ENCODE data around the gene PKP2. TPM values are rescaled to one million over a fixed set of nuclear protein-coding genes. Genes with fewer than 3 reads are reported as not detected.

Gene PKP2
- total RNA-seq (2021) = 18.2 and 18.4 TPM in 2 replicates
- long read RNA-seq, full-length matches to known transcripts = 199 of 226 reads
- long read RNA-seq, partial matches to known transcripts = 14 of 226 reads
- long read RNA-seq, other reads (novel, unspliced or antisense) = 13 of 226 reads

DNA sequence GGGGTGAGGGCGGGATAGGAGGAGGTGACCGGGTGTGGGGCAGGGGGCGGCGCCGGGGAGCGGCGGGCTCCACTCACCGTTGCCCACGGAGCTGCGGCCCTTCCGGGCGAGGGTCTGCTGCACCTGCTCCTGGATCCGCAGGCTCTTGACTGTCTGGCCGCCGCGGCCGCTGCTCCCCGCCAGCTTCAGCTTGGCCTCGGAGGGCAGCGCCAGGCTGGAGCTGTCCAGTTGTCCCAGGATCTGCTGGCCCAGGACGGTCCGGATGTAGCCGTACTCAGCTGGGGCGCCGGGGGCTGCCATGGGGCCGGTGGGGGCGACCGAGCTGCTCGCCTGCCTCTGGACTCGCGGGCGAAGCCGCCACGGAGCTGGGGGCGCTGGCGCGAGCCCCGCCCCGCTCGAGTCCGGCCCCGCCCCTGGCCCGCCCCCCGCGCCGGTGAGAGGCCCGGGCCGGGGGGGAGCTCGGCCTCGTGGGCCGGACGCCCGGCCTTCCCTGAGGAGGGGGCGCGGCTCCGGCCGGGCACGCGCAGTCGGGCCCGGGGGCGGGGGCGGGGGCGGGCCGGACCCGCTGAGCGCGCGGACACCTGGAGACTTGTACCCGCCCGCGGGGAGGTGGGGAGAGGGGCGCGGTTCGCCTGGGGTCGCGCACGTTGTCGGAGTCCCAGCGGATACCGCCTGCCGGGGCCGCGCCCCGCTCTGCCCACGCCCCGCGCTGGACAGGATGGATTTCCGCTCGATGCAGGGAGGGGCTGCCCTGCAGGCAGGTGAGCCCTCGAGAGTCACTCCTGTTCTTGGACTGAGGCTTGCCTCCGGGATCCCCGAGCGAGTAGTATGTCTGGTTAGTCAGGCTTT lies at the start of gene PKP2:
PKP2 (minus strand) TSS at position 346 of the 849 bp plus-strand sequence; CDS start at position 300, 46 bp downstream.
- Histone ChIP-seq H3K9ac (ENCODE audit: extremely low read depth, insufficient read length, low read length) (peak within 1 kb of the TSS; percentile 57), H3K27ac (ENCODE audit: insufficient read length, low read depth, low read length) (no peak within 1 kb of the TSS), H3K4me2 (ENCODE audit: insufficient read depth, insufficient read length, low read length) (peak within 1 kb of the TSS; percentile 57), H3K79me2 (ENCODE audit: insufficient read depth, low read length) (0 out of 2 replicates have a peak, but pooled peaks cover 2% of the 10 kb centered on the region), H3T11ph (ENCODE audit: low read length) (no peak within 1 kb of the TSS), H3K14ac (ENCODE audit: insufficient read depth, low read length) (no peak within 1 kb of the TSS), H3K9me3 (ENCODE audit: control insufficient read depth, low read depth, low read length) (no peaks in the 10 kb centered on the region), H3K23ac (ENCODE audit: insufficient read length, low read depth, low read length) (no peak within 1 kb of the TSS), H3K79me1 (ENCODE audit: insufficient read depth, low read depth, low read length, poor library complexity, severe bottlenecking) (no peaks in the 10 kb centered on the region), H2BK15ac (ENCODE audit: low read depth, low read length) (no peak within 1 kb of the TSS), H3K56ac (ENCODE audit: insufficient read length, low read depth, low read length) (no peak within 1 kb of the TSS), H3K4ac (ENCODE audit: low read depth, low read length) (no peak within 1 kb of the TSS), H2BK12ac (ENCODE audit: insufficient read length, low read depth, low read length) (no peak within 1 kb of the TSS), H2BK20ac (ENCODE audit: low read depth, low read length, poor library complexity, severe bottlenecking) (no peak within 1 kb of the TSS), H3K18ac (ENCODE audit: insufficient read length, low read depth, low read length) (no peak within 1 kb of the TSS), H3K4me1 (ENCODE audit: insufficient read depth, low read length) (peaks cover 9% of the 10 kb centered on the region; the same call in 1 of the 2 replicates), H3K23me2 (ENCODE audit: insufficient read length, low read depth, low read length, poor library complexity, severe bottlenecking) (peaks cover 6% of the 10 kb centered on the region), H3K27me3 (ENCODE audit: insufficient read depth, low read length) (no peaks in the 10 kb centered on the region), H4K5ac (ENCODE audit: insufficient read length, low read depth, low read length) (no peak within 1 kb of the TSS), H2BK120ac (ENCODE audit: low read depth, low read length, poor library complexity, severe bottlenecking) (no peak within 1 kb of the TSS), H4K8ac (replicated peaks; ENCODE audit: insufficient read length, low read depth, low read length) (no peak within 1 kb of the TSS), H4K20me1 (ENCODE audit: control insufficient read depth, insufficient read depth, insufficient read length) (no peaks in the 10 kb centered on the region), H2BK5ac (ENCODE audit: insufficient read length, low read length) (no peak within 1 kb of the TSS), H2AK5ac (ENCODE audit: insufficient read length, low read length) (no peak within 1 kb of the TSS), H4K91ac (ENCODE audit: insufficient read length, low read depth, low read length) (no peak within 1 kb of the TSS), H2AFZ (ENCODE audit: low read length) (no peak within 1 kb of the TSS)
- peaks cover 52 to 60% of the 10 kb centered on the region in 2 experiments for H3K4me1 Mint-ChIP-seq
- H3K9me3 Mint-ChIP-seq = no peaks in the 10 kb centered on the region
- no CpG with 5 or more reads among the region's 94 CpGs for WGBS (ENCODE audit: extremely low coverage, insufficient read length, low lambda C conversion rate)
- H3K4me3 Mint-ChIP-seq = peak within 1 kb of the TSS; percentile 78 to 87
- TF ChIP-seq, protein P1, sequence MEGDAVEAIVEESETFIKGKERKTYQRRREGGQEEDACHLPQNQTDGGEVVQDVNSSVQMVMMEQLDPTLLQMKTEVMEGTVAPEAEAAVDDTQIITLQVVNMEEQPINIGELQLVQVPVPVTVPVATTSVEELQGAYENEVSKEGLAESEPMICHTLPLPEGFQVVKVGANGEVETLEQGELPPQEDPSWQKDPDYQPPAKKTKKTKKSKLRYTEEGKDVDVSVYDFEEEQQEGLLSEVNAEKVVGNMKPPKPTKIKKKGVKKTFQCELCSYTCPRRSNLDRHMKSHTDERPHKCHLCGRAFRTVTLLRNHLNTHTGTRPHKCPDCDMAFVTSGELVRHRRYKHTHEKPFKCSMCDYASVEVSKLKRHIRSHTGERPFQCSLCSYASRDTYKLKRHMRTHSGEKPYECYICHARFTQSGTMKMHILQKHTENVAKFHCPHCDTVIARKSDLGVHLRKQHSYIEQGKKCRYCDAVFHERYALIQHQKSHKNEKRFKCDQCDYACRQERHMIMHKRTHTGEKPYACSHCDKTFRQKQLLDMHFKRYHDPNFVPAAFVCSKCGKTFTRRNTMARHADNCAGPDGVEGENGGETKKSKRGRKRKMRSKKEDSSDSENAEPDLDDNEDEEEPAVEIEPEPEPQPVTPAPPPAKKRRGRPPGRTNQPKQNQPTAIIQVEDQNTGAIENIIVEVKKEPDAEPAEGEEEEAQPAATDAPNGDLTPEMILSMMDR (conservative IDR thresholded peaks at IDR 0.05) = no peak
- H3K36me3 Mint-ChIP-seq (ENCODE audit: insufficient read depth in 1 of 3, low read depth in 3 of 3) = no peaks in the 10 kb centered on the region
- peak; percentile 97 for DNase-seq
- peaks cover 2% of the 10 kb centered on the region; the same call in 1 of the 2 replicates for H3K27me3 Mint-ChIP-seq (ENCODE audit: low read depth)
- H3K27ac Mint-ChIP-seq = peak within 1 kb of the TSS; percentile 61 to 89 (median 73); a peak in 4 of 7 replicates
